ENCODE results near the gene PANX2.
"Not testable (repeated sequence)": the region's sequence is repeated elsewhere in the genome, so short reads cannot be mapped to it uniquely, and the experiment has no call there.

PANX2 gene

DNA sequence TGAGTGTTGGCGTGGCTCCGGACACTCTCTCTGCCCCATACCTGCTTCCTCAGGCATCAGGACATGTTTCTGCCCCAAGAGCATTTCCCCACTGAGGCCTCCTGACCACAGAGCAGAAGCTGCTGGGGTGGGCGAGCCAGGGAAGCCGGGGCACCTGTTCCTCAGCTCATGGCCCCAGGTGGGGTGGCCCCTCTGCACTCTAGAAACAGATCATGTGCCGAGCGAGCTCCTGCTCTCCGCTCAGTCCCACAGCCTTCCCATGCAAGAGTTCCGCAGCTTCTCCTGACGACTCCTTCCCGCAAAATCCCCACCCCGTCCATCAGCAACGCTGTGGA lies 22.4 kb upstream of the PANX2 start:
- DNase-seq (ENCODE audit: low read depth) = no peak

DNA sequence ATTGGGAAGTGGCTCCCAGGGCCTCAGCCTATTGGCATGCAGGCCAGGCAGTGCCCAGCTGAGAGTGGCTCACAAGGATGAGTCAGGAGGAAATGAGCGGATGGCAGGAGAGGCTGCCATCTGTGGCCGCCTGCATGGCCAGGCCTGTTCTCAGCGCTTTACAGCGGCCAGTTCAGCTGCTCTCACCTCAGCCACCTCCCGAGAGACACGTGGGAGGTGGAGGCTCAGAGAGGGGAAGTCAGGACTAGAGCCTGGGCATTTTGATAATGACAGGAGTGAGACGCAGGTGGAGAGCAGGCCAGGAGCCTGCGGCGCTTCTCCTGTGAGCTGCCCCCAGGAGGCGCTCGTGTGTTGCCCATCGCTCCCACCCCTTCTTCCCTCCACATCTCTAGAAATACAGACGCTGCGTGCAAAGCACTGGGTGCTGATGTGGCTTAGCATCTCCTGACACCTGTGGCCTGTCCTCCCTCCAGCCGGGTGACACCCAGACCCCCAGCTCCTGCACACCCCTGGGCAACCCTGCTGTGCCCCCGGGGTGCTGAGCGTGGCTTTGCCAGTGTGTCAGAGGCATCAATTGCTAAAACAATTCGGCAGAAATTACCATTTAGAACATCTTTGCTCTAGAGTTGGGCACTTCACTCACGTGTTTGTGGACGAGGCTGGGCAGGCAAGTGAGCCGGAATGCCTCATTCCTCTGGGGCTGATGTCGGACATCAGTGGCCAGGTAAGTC lies 21.4 kb upstream of the PANX2 start:
- peak; percentile 64 for DNase-seq (ENCODE audit: low read depth)

DNA sequence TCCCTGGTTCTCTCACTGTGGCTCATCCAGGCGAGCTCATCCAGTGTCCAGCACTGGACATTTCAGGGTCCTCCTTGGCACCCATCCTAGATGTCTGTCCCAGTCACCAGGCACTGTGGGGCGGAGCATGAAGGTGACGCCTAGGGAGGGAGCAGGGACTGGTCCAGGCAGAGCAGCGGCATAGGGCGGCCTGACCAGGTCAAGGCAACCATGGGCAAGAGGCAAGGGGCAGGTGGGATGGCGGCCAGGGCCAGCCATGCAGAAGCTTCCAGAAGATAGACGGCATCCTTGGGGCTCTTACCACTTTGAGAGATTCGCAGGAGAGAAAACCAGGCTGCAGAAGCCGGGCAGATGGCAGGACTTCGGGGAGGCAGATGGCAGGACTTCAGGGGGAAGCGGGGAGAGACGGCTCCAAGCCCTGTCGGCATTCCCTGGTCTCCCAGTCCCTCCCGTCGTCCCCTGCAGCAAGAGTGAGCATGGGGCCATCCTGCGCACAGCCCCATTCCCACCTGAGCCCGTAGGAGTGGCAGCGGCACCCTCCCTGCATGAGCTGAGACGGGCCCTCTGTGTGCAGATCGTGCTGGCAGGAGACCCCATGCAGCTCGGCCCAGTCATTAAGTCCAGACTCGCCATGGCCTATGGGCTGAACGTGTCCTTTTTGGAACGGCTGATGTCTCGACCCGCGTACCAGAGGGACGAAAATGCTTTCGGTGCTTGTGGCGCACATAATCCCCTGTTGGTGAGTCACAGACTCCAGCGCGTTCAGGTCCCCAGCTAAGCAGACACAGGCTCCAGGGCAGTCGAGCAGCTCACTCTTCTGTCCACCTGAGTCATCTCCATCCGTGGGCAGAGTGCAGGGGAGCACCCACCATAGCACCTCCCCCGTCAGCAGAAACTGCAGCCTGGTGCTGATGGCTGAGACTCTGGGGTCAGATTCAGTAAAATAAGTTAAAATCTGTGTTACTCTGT lies 20.1 kb upstream of the PANX2 start:
- no peak for DNase-seq (ENCODE audit: low read depth)

DNA sequence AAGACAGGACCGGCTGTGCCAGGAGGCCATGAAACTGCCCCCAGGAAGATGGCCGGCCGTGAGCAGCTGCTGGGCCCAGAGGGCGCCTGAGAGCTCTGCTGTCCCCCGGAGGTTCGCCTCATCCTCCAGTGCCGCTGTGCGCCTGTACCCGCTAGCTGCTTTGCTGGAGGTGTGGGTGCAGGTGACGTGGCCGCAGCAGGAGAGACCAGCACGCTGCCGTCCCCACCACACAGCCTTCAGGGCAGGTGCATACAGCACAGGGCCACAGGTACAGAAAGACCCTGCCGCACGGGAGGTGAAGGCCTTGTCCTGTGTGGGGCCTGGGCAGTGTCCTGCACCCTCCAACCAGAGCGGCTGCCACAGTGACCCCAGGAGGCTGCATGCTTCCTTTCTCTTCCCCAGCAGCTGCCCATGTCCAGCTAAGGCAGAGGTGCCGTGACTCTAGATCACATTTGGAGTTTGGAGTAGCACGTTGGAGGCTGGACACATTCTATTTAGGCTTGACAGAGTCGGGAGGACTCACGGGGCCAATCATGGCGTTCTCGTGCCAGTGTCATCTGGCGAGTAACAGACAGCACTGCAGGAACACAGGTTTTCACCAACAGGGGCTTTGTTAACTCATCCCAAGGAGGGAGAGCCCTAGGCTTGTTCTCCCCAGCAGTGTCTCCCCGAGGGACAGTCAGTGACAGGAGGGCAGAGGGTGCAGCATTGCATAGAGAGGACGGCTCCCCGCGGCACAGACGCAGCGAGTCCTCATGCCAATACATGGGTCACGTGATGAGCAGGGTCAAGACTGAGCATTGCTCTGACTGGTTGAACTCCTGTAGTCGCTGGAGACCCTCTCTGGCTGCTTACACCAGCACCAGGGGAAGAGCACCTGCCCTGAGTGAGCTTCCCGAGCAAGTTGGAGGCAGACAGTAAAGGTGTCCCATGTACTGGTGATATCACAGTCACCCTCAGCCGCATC lies 18.7 kb upstream of the PANX2 start:
- no peak for DNase-seq (ENCODE audit: low read depth)

DNA sequence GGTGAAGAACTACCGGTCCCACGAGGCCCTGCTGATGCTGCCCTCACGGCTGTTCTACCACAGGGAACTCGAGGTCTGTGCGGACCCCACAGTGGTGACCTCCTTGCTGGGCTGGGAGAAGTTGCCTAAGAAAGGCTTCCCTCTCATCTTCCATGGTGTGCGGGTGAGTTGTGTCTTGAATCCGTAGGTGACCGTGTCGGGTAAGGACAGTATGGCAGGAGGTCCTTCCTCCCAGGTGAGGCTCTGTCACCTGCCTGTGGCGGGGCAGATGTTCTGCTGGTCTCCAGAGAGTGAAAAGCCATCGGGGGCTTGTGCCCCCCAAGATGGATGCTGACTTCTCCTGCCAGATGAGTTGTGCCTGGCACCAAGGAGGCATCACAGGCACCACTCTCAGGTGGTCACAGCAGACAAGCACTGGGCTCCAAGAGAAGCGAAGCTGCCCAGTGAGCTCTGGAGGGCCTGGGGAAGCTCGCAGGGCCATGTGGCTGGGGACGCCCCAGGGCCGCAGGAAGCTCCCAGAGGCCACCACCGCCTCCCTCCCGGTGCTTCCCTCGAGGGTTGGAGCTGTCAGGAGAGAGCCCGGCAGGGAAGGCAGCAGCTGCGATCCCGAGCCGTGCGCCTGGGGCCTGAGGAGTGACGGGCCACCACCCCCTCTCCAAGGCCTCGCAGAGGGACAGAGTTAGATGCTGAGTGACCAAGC lies 17.3 kb upstream of the PANX2 start:
- DNase-seq (ENCODE audit: low read depth) = no peak

DNA sequence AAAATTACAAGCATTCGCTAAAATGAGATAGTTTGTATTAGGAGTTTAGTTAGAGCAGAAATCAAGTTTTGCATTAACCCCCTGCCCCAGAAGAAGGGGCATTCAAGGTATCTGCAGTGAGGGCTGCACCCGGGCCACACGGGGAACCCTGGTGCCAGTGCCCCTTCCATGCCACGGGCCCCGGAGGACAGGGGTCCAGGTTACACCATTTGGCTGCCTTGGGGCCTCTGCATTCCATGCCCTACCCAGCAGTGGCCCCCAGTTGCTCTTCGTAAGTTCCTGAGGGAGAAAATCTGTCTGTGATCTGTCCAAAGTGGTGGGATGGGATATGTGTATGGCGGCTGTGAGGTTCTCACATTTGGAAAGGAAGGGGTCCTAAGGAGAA lies 16.8 kb upstream of the PANX2 start:
- DNase-seq (ENCODE audit: low read depth) = no peak

DNA sequence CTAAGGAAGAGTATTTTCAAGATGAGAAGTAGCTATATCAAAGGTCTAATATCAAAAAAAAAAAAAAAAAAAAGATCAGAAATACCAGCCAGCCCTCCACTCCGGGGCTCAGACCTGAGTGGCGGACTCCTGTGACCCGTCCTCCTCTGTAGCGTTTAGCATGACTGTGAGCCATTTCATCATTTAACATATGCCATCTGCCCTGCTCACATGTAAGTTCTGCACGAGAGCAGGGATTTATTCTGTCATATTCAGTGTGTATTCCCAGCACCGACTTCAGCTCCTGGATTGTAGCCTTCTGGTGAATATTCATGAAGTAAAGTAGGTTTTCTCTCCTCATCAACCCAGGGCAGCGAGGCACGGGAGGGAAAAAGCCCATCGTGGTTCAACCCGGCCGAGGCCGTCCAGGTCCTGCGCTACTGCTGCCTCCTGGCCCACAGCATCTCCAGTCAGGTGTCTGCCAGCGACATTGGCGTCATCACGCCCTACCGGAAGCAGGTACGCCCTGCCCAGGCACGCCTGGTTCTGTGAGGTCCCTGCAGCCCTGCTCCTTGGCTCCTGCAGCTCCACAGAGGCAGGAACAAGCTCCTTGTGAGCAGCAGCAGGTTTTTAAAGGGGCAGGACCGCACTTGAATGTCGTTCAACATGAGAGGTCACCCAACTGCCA lies 12.7 kb upstream of the PANX2 start:
- no peak for DNase-seq (ENCODE audit: low read depth)

DNA sequence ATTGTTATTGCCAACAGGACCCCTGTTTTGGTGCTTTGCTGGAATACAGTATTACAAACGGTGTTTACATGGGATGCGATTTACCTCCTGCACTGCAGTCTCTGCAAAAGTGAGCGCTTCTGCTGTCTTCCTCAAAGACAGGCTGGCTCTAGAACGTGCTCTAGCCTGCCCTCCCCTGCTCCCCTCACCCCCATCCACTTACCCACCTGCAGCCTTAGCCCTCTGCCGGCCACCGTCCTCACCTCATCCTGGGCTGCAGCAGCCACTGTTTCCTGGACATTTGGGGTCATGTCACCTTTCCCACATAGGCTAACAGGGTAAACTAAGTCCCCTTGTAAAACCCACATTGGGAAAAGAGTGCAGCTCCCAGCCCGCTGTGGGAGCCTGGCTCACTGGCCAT lies 9.6 kb upstream of the PANX2 start:
- DNase-seq (ENCODE audit: low read depth) = no peak

DNA sequence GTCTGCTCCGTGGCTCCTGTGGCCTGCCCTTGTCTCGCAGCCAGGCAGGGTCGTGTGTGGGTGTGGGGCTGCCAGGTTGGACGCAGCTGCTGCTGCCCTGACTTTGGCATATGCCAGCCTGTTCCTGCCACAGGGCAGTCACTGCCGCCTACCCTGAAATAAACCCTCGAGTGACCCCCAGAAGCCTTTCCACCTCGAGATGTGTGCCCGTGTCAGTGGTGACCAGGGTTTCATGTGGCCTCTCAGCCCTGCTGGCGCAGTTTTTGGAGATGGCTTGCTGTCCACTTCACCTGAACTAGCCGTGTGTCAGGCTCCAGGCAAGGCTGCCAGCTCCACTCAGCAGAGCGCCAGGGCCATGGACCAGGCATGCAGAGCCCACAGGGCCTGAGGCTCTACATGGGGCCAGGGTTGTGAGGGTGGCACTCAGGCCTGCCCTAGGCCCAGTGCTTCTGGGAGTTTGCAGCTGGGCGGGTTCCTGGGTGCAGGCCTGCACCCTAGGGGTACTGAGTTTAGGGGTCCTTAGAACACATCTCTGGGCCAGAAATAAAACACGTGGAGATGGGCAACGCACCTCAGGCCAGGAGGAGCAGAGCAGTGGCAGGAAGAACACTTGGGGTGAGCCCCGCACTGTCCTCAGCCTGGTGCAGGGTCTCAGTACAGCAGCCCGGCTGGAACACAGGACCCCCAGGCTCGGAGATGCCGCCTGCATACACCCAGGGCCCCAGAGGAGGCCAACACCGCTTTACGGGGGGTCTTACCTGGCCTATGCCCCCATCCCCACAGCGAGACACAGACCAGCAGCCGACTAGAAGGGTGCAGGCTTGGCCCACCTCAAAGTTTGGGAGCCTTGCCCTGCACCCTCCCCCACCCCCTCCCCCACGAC lies 8.8 kb upstream of the PANX2 start:
- DNase-seq (ENCODE audit: low read depth) = no peak

DNA sequence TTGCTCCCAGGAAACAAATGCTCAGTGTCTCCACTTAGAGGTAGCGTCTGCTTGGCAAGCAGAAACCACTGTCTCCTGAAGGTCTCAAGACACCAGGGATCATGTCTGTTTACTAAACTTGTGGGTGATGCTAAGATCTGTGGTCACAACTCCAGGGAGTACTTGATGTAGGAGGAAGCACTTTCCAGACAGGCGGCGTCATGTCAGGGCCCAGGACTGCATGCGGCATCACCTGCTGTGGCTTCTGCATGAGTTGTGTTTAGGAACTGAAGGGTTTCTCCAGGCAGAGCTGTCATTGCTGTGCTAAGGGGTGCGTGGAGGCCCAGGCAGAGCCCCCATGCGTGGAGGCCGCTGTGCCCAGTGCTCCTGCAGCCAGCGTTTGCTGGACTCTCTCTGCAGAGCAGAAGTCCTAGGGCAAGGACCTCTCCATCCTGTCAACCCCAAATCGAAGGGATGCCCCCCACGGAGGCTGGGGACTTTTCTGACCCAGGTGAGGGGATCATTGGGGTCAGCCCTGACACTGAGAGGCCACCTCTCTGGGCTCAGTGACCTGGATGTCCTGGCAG lies 8.1 kb upstream of the PANX2 start:
- no peak for DNase-seq (ENCODE audit: low read depth)

DNA sequence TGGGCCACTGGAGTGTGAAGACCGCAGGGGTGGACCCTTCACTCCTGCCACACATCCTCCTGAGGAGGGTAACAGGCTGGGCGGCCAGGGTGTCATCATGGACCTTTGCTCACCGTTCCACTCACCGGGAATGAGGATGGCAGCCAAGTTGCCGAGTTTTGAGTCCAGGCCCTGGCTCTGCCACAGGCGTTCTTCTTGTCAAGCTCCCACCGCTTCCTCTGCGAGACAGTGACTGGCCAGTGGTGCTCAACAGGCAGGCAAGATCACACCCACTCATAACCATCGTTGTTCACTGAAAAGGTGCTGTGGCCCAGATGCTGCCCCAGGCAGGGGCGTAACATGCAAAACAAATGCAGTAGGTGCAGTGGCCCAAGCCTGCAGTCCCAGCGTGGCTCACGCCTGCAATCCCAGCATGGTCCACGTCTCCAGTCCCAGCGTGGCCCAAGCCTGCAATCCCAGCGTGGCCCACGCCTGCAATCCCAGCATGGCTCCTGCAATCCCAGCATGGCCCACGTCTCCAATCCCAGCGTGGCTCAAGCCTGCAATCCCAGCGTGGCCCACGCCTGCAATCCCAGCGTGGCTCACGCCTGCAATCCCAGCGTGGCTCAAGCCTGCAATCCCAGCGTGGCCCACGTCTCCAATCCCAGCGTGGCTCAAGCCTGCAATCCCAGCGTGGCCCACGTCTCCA lies 5.0 kb upstream of the PANX2 start:
- DNase-seq (ENCODE audit: low read depth) = no peak

DNA sequence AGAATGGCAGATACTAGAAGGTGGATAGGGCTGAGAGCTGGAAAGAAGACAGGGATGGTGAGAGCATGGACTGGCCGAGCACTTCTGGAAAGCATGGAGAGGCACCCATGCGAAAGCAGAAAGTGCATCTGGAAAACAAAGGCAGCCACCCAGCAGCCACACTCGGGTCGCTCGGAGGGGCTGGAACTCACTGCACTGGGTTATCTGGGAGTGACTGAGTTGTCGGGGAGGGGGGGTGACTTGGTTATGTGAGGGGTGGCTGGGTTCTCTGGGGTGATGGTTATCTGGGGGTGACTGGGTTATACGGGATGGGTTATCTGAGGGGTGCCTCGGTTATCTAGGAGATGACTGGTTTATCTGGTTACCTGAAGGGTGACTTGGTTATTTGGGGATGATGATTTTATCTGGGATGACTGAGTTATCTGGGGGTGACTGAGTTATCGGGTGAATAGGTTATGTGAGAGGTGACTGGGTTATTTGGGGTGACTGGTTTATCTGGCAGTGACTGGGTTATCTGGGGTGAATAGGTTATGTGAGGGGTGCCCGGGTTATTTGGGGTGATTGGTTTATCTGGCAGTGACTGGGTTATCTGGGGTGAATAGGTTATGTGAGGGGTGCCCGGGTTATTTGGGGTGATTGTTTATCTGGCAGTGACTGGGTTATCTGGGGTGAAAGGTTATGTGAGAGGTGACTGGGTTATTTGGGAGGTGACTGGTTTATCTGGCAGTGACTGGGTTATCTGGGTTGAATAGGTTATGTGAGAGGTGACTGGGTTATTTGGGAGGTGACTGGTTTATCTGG lies 2.6 kb upstream of the PANX2 start:
- no peak for DNase-seq (ENCODE audit: low read depth)

DNA sequence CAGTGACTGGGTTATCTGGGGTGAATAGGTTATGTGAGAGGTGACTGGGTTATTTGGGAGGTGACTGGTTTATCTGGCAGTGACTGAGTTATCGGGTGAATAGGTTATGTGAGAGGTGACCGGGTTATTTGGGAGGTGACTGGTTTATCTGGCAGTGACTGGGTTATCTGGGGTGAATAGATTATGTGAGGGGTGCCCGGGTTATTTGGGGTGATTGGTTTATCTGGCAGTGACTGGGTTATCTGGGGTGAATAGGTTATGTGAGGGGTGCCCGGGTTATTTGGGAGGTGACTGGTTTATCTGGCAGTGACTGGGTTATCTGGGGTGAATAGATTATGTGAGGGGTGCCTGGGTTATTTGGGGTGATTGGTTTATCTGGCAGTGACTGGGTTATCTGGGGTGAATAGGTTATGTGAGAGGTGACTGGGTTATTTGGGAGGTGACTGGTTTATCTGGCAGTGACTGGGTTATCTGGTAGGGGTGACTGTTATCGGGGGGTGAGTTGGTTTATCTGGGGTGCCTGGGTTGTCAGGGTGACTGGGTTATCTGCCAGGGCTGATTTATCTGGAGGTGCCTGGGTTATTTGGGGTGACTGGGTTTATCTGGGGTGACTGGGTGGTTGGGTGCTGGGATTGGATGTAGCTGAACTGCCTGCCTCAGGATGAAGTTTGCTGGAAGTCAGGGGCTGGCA lies 1.9 kb upstream of the PANX2 start:
- not testable (repeated sequence) for DNase-seq (ENCODE audit: low read depth)

DNA sequence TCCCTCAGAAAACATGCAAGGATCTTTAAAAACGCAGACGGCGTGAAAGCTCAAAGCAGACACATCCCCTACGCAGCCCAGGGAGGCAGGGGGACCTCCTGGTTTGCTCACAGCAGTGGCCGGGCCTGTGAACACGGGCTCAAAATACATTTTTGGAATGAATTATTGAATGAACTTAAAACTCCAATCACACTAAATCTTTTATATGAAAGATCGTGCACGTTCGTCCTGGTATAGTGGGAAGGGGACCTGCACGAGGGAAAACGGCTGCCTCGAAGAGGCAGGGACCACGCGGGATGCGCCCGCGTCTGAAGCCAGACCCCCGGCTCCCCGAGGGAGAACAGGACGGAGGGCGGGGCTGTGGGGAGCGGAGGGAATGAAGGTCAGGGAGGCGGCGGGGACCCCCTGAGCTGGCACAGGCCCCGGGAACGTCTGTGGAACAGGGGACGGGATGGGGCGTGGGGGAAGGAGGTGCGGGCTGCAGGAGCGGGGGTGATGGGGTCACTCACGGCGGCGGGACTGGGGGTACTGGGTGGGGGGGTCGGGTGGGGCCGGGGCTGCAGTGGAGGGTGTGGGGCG lies 1.3 kb upstream of the PANX2 start:
- no peak for DNase-seq (ENCODE audit: low read depth)

DNA sequence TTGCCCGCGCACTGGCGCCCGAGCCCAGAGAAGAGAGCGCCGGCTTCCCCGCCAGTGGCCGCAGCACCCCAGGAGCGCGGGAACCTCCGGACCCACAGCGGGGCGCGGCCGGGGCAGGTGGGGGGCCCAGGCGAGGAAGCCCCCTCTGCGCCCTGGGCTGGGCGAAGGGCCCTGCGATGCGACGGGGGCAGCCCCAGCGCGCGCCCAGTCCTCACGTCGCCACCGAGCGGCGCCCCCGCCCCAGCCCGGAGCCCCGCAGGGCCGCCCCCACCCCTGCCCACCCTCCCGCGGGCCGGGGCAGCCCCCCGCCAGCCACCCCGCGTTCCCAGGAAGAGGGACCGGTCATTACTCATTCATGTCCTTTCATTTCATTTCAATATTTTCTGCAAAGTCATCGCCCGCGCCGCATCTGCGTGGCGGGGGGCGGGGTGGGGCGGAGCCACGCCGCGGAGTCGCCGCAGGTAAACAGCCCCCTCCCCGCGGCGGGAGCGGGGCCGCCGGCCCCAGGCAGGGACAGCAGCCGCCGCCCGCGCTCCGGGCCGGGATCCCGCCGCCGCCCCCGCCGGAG lies 673 bp upstream of the PANX2 start:
- DNase-seq (ENCODE audit: low read depth) = peak; percentile 53

DNA sequence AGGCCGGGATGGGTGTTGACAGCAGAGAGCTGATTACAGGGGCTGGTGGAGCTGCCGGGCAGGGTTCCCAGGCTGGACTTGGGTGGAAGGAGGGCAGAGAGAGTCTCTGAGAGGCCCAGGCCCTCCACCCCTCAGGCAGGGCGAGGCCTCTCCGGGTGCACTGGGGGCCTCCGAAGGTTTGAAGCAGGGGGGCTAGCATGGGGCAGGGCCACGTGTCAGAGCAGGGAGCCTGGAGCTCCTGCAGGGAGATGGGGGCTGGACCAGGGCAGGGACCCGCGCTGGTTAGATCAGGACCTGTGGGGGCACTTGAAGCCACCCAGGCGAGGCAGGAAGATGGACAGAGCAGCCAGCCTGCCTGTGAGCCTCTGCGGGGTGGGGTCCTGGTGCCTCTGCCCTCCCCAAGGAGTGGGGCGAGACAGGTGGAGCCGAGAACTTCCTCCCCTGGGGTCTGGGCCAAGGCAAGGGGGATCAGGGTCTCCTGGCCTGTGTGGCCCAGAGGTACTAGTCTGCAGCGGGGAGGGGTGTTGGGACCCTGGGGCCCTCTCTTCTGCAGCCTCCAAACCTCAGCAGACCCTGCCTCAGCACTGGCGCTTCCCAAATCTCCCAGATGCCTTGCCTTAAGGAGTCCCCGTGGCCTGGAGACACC lies 911 bp downstream of the PANX2 start:
- no peak for DNase-seq (ENCODE audit: low read depth)
